Measurements from ENCODE around the gene ARHGAP24.

The ARHGAP24 gene

GRCh38 chr4:85986266-85986665 lies 511.3 kb downstream of the ARHGAP24 start:
- TF ChIP-seq ZFX (IDR thresholded peaks at IDR 0.05) (no peak), CTCF (conservative IDR thresholded peaks at IDR 0.05) (no peak)
- no peak overlapping the region for H3K27ac ChIP-seq

- no peak for TF ChIP-seq CTCF (conservative IDR thresholded peaks at IDR 0.05)
- no peak for TF ChIP-seq ZFX (IDR thresholded peaks at IDR 0.05)
- H3K27ac ChIP-seq, result no peak overlapping the region
These were observed 518.7 kb downstream of the ARHGAP24 start for GRCh38 chr4:85993641-85994040.

GRCh38 chr4:85994576-85994975 lies 519.6 kb downstream of the ARHGAP24 start:
- H3K27ac ChIP-seq, result no peak overlapping the region
- no peak for TF ChIP-seq ZFX (IDR thresholded peaks at IDR 0.05)
- TF ChIP-seq CTCF (conservative IDR thresholded peaks at IDR 0.05), result no peak

- no peak for TF ChIP-seq CTCF (conservative IDR thresholded peaks at IDR 0.05)
- TF ChIP-seq ZFX (IDR thresholded peaks at IDR 0.05), result no peak
- H3K27ac ChIP-seq, result no peak overlapping the region
These were observed 520.4 kb downstream of the ARHGAP24 start for GRCh38 chr4:85995361-85995760.

- TF ChIP-seq ZFX (IDR thresholded peaks at IDR 0.05), result no peak
- no peak for TF ChIP-seq CTCF (conservative IDR thresholded peaks at IDR 0.05)
- H3K27ac ChIP-seq, result no peak overlapping the region
These were observed 526.6 kb downstream of the ARHGAP24 start for GRCh38 chr4:86001591-86001990.

- H3K27ac ChIP-seq, result no peak overlapping the region
- no peak for TF ChIP-seq CTCF (conservative IDR thresholded peaks at IDR 0.05)
- TF ChIP-seq ZFX (IDR thresholded peaks at IDR 0.05), result no peak
These were observed 529.1 kb downstream of the ARHGAP24 start for GRCh38 chr4:86004030-86004429.

GRCh38 chr4:86006057-86006456 lies 531.1 kb downstream of the ARHGAP24 start:
- TF ChIP-seq ZFX (IDR thresholded peaks at IDR 0.05) (no peak), CTCF (conservative IDR thresholded peaks at IDR 0.05) (no peak)
- H3K27ac ChIP-seq, result no peak overlapping the region
